HEK293 (cell line): ENCODE measurements around the gene SIK2.

Source experiments
- ZNF221 ChIP-seq: fragments of 450-650 bp; formaldehyde crosslinking; IDR thresholded peaks from 2 replicates; pipeline ENCODE4 v1.5.1; 2017; ENCODE audit warnings: missing biosample characterization, missing genetic modification characterization, borderline replicate concordance
- ZNF521 ChIP-seq: fragments of 450-650 bp; formaldehyde crosslinking; IDR thresholded peaks from 2 replicates; pipeline ENCODE4 v1.5.1; 2017; ENCODE audit warnings: missing biosample characterization, mild to moderate bottlenecking, missing genetic modification characterization

GRCh38 chr11:111633248-111633647 is 31.0 kb downstream of the SIK2 start:
- TF ChIP-seq ZNF221 (tag by site-specific recombination) (no peak), ZNF521 (no peak)
